ENCODE data around the gene SUCLG2. TPM values are rescaled to one million over a fixed set of nuclear protein-coding genes. Genes with fewer than 3 reads are reported as not detected.

SUCLG2 gene
- total and polyA plus RNA-seq, 9 of the 15 experiments (the other 6 are each of a cell fraction or from before 2014, with no cell fraction given) = 10.1 to 41.4 (median 29.0) TPM

DNA sequence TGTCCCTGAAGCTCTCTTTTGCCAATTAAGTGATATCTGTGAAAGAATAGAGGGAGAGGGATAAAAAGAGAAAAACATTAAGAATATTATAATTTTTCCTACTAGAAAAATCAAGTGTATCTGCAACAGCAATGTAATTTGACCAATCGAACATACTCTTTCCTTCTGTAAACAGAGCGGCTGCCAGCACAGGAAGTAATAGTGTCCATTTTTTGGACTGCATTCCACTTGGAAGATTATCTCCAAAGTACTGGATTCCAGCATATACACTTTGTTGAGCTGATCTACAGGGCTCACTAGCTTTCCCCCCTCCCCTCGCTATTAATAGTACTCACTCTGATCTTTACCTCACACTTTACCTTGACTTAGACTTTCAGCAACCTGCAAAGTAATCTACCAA is 90.4 kb downstream of the SUCLG2 start:
- ChIA-PET POLR2A (interaction anchor here (0.7 to 1.1 kb wide), 2 partner anchors 15 to 619 kb away, joined by 3 read pairs; no protein-coding TSS in a partner anchor), CTCF (ENCODE audit: low intra/inter-chr PET ratio) (no interaction called here)
- Histone ChIP-seq H3K27ac (ENCODE audit: extremely low read depth, low read depth, low read length) (no peak overlapping the region), H3K79me2 (ENCODE audit: control insufficient read depth, insufficient read depth, low read length) (no peaks in the 10 kb centered on the region), H3K4me2 (ENCODE audit: insufficient read depth, low read length) (no peak overlapping the region), H3K27me3 (ENCODE audit: control insufficient read depth in 2 of 2, insufficient read depth in 2 of 2, low read length in 2 of 2) (no peaks in the 10 kb centered on the region), H4K20me1 (replicated peaks; ENCODE audit: control insufficient read depth, insufficient read depth, low read length) (no peaks in the 10 kb centered on the region), H3K4me3 (no peak overlapping the region), H3K9me3 (replicated peaks; ENCODE audit: control insufficient read depth, insufficient read depth, low read depth, low read length) (no peaks in the 10 kb centered on the region), H3K4me1 (replicated peaks in 1 of 2; ENCODE audit: control insufficient read depth in 2 of 2, insufficient read depth in 2 of 2, low read length in 2 of 2) (no peaks in the 10 kb centered on the region), H2AFZ (ENCODE audit: low read depth, low read length) (no peak overlapping the region), H3K36me3 (ENCODE audit: control insufficient read depth, insufficient read depth, low read length) (no peaks in the 10 kb centered on the region), H3K9ac (ENCODE audit: insufficient read depth in 1 of 2, low read depth in 2 of 2, low read length in 2 of 2) (no peak overlapping the region), H3K9me1 (ENCODE audit: control insufficient read depth, insufficient read depth, low read length) (no peaks in the 10 kb centered on the region)
- FAIRE-seq (no peak), ATAC-seq (no peak), DNase-seq (ENCODE audit: extremely low read depth in 1 of 4, low spot score in 3 of 4) (no peak)
- 81% methylated on average over 3 of the region's 3 CpGs for WGBS (ENCODE audit: insufficient coverage, low coverage, missing lambda C conversion rate)
- in situ Hi-C loops (cut with MboI) = no loop called here
- intact Hi-C loops (cut with micrococcal nuclease) = no loop called here
- TF ChIP-seq ZNF165 (CRISPR knock-in tag; IDR thresholded peaks at IDR 0.05; ENCODE audit: borderline replicate concordance) (no peak), DMBX1 (CRISPR knock-in tag; IDR thresholded peaks at IDR 0.05; ENCODE audit: borderline replicate concordance) (no peak), PHF20 (IDR thresholded peaks at IDR 0.05; ENCODE audit: partially characterized antibody) (no peak), NRF1 (conservative IDR thresholded peaks at IDR 0.05 in 1 of 2, IDR thresholded peaks at IDR 0.05 in 1 of 2) (no peak)
- TF ChIP-seq, protein P1, sequence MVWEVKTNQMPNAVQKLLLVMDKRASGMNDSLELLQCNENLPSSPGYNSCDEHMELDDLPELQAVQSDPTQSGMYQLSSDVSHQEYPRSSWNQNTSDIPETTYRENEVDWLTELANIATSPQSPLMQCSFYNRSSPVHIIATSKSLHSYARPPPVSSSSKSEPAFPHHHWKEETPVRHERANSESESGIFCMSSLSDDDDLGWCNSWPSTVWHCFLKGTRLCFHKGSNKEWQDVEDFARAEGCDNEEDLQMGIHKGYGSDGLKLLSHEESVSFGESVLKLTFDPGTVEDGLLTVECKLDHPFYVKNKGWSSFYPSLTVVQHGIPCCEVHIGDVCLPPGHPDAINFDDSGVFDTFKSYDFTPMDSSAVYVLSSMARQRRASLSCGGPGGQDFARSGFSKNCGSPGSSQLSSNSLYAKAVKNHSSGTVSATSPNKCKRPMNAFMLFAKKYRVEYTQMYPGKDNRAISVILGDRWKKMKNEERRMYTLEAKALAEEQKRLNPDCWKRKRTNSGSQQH (CRISPR knock-in tag; IDR thresholded peaks at IDR 0.05) = no peak
- BruUV-seq (replicated peaks) = no TSS peak

All from K562 (cell line).